ENCODE measurements around the gene ZNF524.

- TF ChIP-seq CTCF (IDR thresholded peaks at IDR 0.05; ENCODE audit: low read depth, low read length) = no peak
- TF ChIP-seq EZH2phosphoT487 (IDR thresholded peaks at IDR 0.05; ENCODE audit: low read depth) = no peak
Observed at GRCh38 chr19:55615543-55616394, 15.7 kb downstream of the ZNF524 start.

All from OCI-LY3 (cell line).